ENCODE results near the gene MSMB.

Gene MSMB

GRCh38 chr10:46031648-46032532 lies 14.2 kb downstream of the MSMB start:
- no peak for DNase-seq

- peak; percentile 86 for DNase-seq
Measured at GRCh38 chr10:46030091-46030937, 15.8 kb downstream of the MSMB start, which contains the start of gene NCOA4. TSS of gene NCOA4 (minus strand) at chr10:46030623. CDS start at chr10:46016680, 13,943 bp downstream.

- no peak for DNase-seq
Measured at GRCh38 chr10:46029461-46030030, 16.5 kb downstream of the MSMB start.

- no peak for DNase-seq
Measured at GRCh38 chr10:46028584-46029460, 17.2 kb downstream of the MSMB start.

GRCh38 chr10:46026106-46026505 lies 20.0 kb downstream of the MSMB start:
- DNase-seq = no peak

GRCh38 chr10:46025406-46025805 lies 20.7 kb downstream of the MSMB start:
- DNase-seq = no peak

GRCh38 chr10:46024948-46025347 lies 21.1 kb downstream of the MSMB start:
- DNase-seq = no peak

- no peak for DNase-seq
Measured at GRCh38 chr10:46022978-46023702, 22.9 kb downstream of the MSMB start.

GRCh38 chr10:46020344-46020657 lies 25.8 kb downstream of the MSMB start:
- no peak for DNase-seq

GRCh38 chr10:46019569-46020343 lies 26.3 kb downstream of the MSMB start:
- DNase-seq = no peak

GRCh38 chr10:46019177-46019528 lies 26.9 kb downstream of the MSMB start:
- DNase-seq = no peak

- DNase-seq = no peak
Measured at GRCh38 chr10:46018453-46019176, 27.5 kb downstream of the MSMB start.

GRCh38 chr10:46017733-46018132 lies 28.3 kb downstream of the MSMB start:
- DNase-seq = no peak

- DNase-seq = no peak
Measured at GRCh38 chr10:46016811-46017210, 29.3 kb downstream of the MSMB start.

- no peak for DNase-seq
Measured at GRCh38 chr10:46016190-46016589, 29.9 kb downstream of the MSMB start.

GRCh38 chr10:46014683-46015405 lies 31.2 kb downstream of the MSMB start:
- DNase-seq = no peak

- DNase-seq = no peak
Measured at GRCh38 chr10:46014206-46014605, 31.9 kb downstream of the MSMB start.

- DNase-seq = no peak
Measured at GRCh38 chr10:46012746-46013145, 33.3 kb downstream of the MSMB start.

- DNase-seq = no peak
Measured at GRCh38 chr10:46006219-46006618, 39.9 kb downstream of the MSMB start.

GRCh38 chr10:46005383-46005782 lies 40.7 kb downstream of the MSMB start:
- no peak for DNase-seq
